AG04449 (cell line): Measurements from ENCODE around the gene FBXO8.

Experiments
- CTCF ChIA-PET: fragments of 350-600 bp; formaldehyde crosslinking; extraction: SDS; loops from one replicate; lab custom pipeline; 2021; ENCODE audit warnings: antibody characterized with exemption; lab: Yijun Ruan, JAX
- POLR2A ChIA-PET: fragments of 400-600, 350-600 bp; formaldehyde crosslinking; extraction: SDS; loops from one replicate; lab custom pipeline; 2020; ENCODE audit warnings: antibody characterized with exemption, inconsistent platforms; lab: Yijun Ruan, JAX
- DNase-seq: peaks from one replicate; pipeline ENCODE4 v3.0.0-alpha.2; 2010; ENCODE audit warnings: low read depth, low spot score
- H3K4me3 ChIP-seq: 2 replicates; pipeline ENCODE4 v1.5.1; 2011; ENCODE audit warnings: low read depth, mild to moderate bottlenecking, control low read depth, low read length
- TF ChIP-seq, protein P1 (sequence below): IDR thresholded peaks from one replicate; pipeline ENCODE4 v1.5.1; 2011; ENCODE audit warnings: mild to moderate bottlenecking, moderate library complexity, low read length, control low read depth, inconsistent platforms; ENCODE audit not compliant: insufficient read depth; ENCODE audit errors: missing control alignments

The FBXO8 gene

DNA sequence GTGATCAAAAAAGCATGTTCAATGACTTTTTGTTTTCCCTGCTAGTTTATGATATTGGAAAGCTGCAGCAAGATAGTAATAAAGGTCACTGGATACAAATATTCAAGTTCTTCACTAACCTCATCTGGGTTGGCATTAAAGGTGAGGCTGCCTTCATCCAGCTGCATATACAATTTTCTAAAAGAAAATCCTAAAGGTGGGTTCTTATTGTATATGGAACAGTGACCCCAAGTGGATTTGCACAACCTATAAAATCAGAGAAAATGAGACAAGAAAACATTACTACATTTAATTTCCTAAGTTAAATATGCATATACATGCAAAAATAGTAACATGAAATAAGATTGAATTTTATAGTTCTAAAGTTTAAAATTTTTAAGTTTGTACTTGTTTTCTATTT lies 23.9 kb downstream of the FBXO8 start:
- CTCF ChIA-PET: interaction anchor here (1.2 kb wide), 1 partner anchor 37 kb away, joined by 3 read pairs; no protein-coding TSS in a partner anchor
- TF ChIP-seq, protein P1, sequence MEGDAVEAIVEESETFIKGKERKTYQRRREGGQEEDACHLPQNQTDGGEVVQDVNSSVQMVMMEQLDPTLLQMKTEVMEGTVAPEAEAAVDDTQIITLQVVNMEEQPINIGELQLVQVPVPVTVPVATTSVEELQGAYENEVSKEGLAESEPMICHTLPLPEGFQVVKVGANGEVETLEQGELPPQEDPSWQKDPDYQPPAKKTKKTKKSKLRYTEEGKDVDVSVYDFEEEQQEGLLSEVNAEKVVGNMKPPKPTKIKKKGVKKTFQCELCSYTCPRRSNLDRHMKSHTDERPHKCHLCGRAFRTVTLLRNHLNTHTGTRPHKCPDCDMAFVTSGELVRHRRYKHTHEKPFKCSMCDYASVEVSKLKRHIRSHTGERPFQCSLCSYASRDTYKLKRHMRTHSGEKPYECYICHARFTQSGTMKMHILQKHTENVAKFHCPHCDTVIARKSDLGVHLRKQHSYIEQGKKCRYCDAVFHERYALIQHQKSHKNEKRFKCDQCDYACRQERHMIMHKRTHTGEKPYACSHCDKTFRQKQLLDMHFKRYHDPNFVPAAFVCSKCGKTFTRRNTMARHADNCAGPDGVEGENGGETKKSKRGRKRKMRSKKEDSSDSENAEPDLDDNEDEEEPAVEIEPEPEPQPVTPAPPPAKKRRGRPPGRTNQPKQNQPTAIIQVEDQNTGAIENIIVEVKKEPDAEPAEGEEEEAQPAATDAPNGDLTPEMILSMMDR: no peak
- no peak overlapping the region for H3K4me3 ChIP-seq
- POLR2A ChIA-PET: no interaction called here
- no peak for DNase-seq

DNA sequence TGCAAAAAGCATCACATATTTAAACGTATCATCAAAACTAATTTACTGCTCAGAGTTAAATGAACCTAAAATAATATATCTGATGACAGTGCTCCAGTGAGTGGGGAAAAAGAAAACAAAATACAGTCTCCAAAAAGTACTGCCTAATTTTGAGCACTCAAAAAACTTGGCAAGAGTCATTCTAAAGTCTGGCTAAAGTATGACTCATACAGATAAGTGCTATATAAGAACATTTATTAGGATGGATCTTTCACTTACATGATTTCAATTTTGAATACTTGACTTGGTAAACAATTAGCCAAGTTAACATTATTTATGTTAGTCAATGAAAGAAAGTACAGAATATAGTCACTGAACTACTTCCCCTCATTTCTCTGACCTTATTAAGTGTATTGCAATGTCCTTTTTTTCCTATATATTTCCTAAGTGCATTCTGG lies 27.2 kb downstream of the FBXO8 start:
- POLR2A ChIA-PET: no interaction called here
- DNase-seq: no peak
- TF ChIP-seq, protein P1: no peak
- no peak overlapping the region for H3K4me3 ChIP-seq
- CTCF ChIA-PET: no interaction called here

DNA sequence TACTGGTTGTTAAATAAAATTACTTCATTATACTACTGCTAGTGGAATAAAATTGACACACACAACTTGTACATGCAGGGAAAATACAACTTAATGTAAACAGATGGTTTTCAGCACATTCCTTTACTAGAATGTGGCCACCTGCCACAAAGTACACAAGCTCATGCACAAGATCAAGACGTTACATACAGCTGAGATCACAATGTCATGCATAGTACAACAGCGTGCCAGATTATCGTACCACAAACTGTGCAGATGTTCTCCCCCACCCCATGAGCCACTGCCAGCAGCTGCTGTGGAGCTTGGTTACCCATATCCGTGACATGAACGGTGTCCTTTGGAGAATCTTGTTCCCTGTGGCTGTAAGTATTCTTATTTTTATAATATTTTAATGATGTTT lies 27.7 kb downstream of the FBXO8 start:
- CTCF ChIA-PET: no interaction called here
- TF ChIP-seq, protein P1: no peak
- H3K4me3 ChIP-seq: no peak overlapping the region
- peak; percentile 42 for DNase-seq
- POLR2A ChIA-PET: no interaction called here

DNA sequence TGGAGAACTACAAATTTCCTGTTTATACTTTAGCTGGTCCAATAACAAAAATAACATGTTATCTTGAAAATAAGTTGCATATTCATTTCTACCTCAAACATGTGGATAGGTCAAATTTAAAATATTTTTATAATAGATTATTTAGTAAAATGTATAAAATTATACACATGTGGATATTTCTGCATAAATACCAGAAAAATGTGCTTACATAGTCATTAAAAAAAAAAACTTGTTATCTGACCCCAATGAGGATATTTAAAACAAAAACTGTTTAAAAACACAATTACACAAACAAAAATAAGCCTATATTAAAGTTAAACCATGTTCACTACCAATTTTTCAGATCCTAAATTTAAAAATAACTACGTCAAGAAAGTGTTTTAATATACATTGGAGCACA lies 28.1 kb downstream of the FBXO8 start:
- H3K4me3 ChIP-seq: no peak overlapping the region
- no peak for DNase-seq
- TF ChIP-seq, protein P1: no peak
- CTCF ChIA-PET: no interaction called here
- POLR2A ChIA-PET: no interaction called here

DNA sequence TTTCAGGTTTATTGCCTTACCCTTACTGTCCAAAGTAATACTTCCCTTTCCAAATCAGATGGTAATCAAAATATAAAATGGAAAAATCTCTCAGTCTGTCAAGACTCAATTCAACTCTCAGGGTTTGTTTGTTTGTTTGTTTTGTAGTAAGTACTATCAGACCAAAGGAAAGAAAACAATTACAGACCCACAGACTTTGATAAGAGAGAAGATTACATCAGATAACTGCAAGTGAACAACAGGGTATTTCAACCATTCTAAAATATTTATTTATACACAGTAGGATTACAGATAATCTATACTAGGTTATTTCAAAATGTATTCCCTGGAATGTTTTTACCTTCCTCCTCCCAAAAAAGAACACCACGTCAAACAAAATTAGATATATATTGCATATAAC lies 28.9 kb downstream of the FBXO8 start:
- DNase-seq: no peak
- TF ChIP-seq, protein P1: no peak
- ChIA-PET POLR2A (no interaction called here), CTCF (no interaction called here)
- H3K4me3 ChIP-seq: no peak overlapping the region

DNA sequence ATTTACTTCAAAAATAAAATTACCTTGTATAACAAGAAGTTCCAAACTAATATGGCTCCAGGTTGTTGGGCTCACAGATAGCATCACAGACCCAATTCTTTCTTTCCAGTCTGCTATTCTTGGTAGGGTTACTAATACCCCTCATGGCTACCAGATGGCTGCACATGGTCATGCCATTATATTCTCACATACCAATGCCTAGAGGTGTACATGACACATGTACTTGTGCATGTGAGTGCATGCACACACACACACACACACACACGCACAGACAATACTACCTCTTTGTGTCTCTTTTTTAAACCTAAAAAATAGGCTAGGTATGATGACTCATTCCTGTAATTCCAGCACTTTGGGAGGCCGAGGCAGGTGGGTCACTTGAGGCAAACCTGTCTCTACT lies 31.1 kb downstream of the FBXO8 start:
- no peak overlapping the region for H3K4me3 ChIP-seq
- ChIA-PET POLR2A (no interaction called here), CTCF (no interaction called here)
- TF ChIP-seq, protein P1: no peak
- no peak for DNase-seq
